Stimulated activated CD8-positive, alpha-beta memory T cell treated with anti-CD3 and anti-CD28 coated beads, Interleukin-12 subunit alpha, Interleukin-12 subunit beta, amount 100 ng/mL, for 24 hours (primary cell): Measurements from ENCODE around the gene ELOA2.
"Not testable (repeated sequence)": the region's sequence is repeated elsewhere in the genome, so short reads cannot be mapped to it uniquely, and the experiment has no call there.

Source experiments
- DNase-seq: peaks from one replicate; pipeline ENCODE4 v3.0.0-alpha.2; 2020; ENCODE audit errors: extremely low read depth

The ELOA2 gene

GRCh38 chr18:47020757-47021156 is 14.7 kb downstream of the ELOA2 start:
- DNase-seq = not testable (repeated sequence)

- DNase-seq = not testable (repeated sequence)
Observed at GRCh38 chr18:47019870-47020269, 15.6 kb downstream of the ELOA2 start.
